Frontal cortex (tissue), 4 donors: ENCODE data around the gene FAM47E. TPM values are rescaled to one million over a fixed set of nuclear protein-coding genes. Genes with fewer than 3 reads are reported as not detected.

Experiments used
- DNase-seq, 2 donors: peaks; one replicate each; pipeline ENCODE4 v3.0.0; 2012; ENCODE audit warnings: low spot score in 2 of 2
- FAIRE-seq: peaks from 2 replicates; lab custom pipeline; 2012; peaks lifted over from hg19 to GRCh38; lab: Jason Lieb, UNC
- total RNA-seq: library from RNA; depleted of rRNA; stranded (reverse); fragments of >200 nt; gene quantifications from one replicate; pipeline ENCODE4 v1.2.3, GENCODE V29; 2014
- donor health status: control.
- donor health status: control.
- donor health status: control.

FAM47E gene
- total RNA-seq, 1 donor from 2014 or later = 4.1 TPM

GRCh38 chr4:76315267-76315918 is 63.9 kb downstream of the FAM47E start:
- FAIRE-seq (no peak), DNase-seq (no peak)

GRCh38 chr4:76316131-76316530 is 64.6 kb downstream of the FAM47E start:
- no peak for FAIRE-seq

GRCh38 chr4:76322236-76322635 is 70.7 kb downstream of the FAM47E start:
- no peak for DNase-seq
- no peak for FAIRE-seq

More at GRCh38 chr4:76316131-76316530, 64.6 kb downstream of the FAM47E start:
- no peak for DNase-seq

GRCh38 chr4:76325072-76325471 is 73.6 kb downstream of the FAM47E start:
- DNase-seq (no peak), FAIRE-seq (peak; percentile 51)

GRCh38 chr4:76326515-76326914 is 75.0 kb downstream of the FAM47E start:
- FAIRE-seq (no peak), DNase-seq (no peak)

Other genes with a start within 250 kb of the FAM47E start
- gene CXCL9, start 244.2 kb upstream of the FAM47E start, total RNA-seq = not detected
- gene CXCL10, start 228.2 kb upstream of the FAM47E start, total RNA-seq = not detected
- gene CXCL11, start 215.7 kb upstream of the FAM47E start, total RNA-seq = not detected
- gene ART3, start 177.0 kb upstream of the FAM47E start, total RNA-seq = 2.9 TPM
- gene NUP54, start 103.3 kb upstream of the FAM47E start, total RNA-seq = 128 TPM
- gene SCARB2, start 37.9 kb upstream of the FAM47E start, total RNA-seq = 263 TPM
- gene STBD1, start 55.0 kb downstream of the FAM47E start, total RNA-seq = 0.41 TPM
- 6.1 TPM for gene CCDC158, start 169.4 kb downstream of the FAM47E start, total RNA-seq
- gene SHROOM3, start 183.5 kb downstream of the FAM47E start, total RNA-seq = 9.8 TPM